ENCODE results near the gene FAM209A. TPM values are rescaled to one million over a fixed set of nuclear protein-coding genes. Genes with fewer than 3 reads are reported as not detected.
"Not testable (repeated sequence)": the region's sequence is repeated elsewhere in the genome, so short reads cannot be mapped to it uniquely, and the experiment has no call there.

The FAM209A gene
- total RNA-seq, 1 experiment from 2014 or later = 0.28 TPM

GRCh38 chr20:56527521-56527920 is 3.0 kb downstream of the FAM209A start:
- POLR2A ChIA-PET = no interaction called here
- Mint-ChIP-seq H3K36me3 (no peaks in the 10 kb centered on the region), H3K27me3 (ENCODE audit: low read depth) (no peaks in the 10 kb centered on the region), H3K4me1 (no peaks in the 10 kb centered on the region), H3K4me3 (no peak overlapping the region), H3K9me3 (0 out of 2 replicates have a peak, but pooled peaks cover 5% of the 10 kb centered on the region), H3K27ac (no peak overlapping the region)
- TF ChIP-seq ESRRA (CRISPR knock-in tag; IDR thresholded peaks at IDR 0.05; ENCODE audit: borderline replicate concordance) (no peak), ZNF219 (CRISPR knock-in tag; IDR thresholded peaks at IDR 0.05; ENCODE audit: borderline replicate concordance) (no peak), ZNF232 (CRISPR knock-in tag; IDR thresholded peaks at IDR 0.05) (no peak), ZNF532 (CRISPR knock-in tag; IDR thresholded peaks at IDR 0.05; ENCODE audit: borderline replicate concordance) (no peak), CDX4 (CRISPR knock-in tag; IDR thresholded peaks at IDR 0.05; ENCODE audit: borderline replicate concordance) (no peak), NFATC4 (CRISPR knock-in tag; IDR thresholded peaks at IDR 0.05) (no peak), STAT6 (CRISPR knock-in tag; conservative IDR thresholded peaks at IDR 0.05; ENCODE audit: low read depth) (no peak), IRF2 (CRISPR knock-in tag; IDR thresholded peaks at IDR 0.05; ENCODE audit: borderline replicate concordance, low read depth) (no peak), ATF3 (CRISPR knock-in tag; conservative IDR thresholded peaks at IDR 0.05) (no peak), TEAD1 (CRISPR knock-in tag; IDR thresholded peaks at IDR 0.05) (no peak), ZBTB21 (CRISPR knock-in tag; IDR thresholded peaks at IDR 0.05; ENCODE audit: borderline replicate concordance) (no peak), TEAD4 (CRISPR knock-in tag; IDR thresholded peaks at IDR 0.05) (no peak), ATF6 (CRISPR knock-in tag; IDR thresholded peaks at IDR 0.05) (no peak), CTCF (IDR thresholded peaks at IDR 0.05) (no peak), IRF1 (CRISPR knock-in tag; IDR thresholded peaks at IDR 0.05) (no peak), MXD4 (CRISPR knock-in tag; IDR thresholded peaks at IDR 0.05; ENCODE audit: borderline replicate concordance) (no peak), EMX1 (CRISPR knock-in tag; IDR thresholded peaks at IDR 0.05) (no peak)
- CTCF ChIA-PET = no interaction called here
- no peak for DNase-seq (ENCODE audit: low spot score)
- ATAC-seq = no peak

GRCh38 chr20:56532946-56533345 is 8.4 kb downstream of the FAM209A start, which contains the start of gene FAM209B:
TSS of gene FAM209B (plus strand) at chr20:56533246. CDS start at chr20:56533342, 96 bp downstream.
- CTCF ChIA-PET; DNase-seq (ENCODE audit: low spot score); H3K27ac Mint-ChIP-seq; H3K36me3 Mint-ChIP-seq; H3K4me1 Mint-ChIP-seq; H3K4me3 Mint-ChIP-seq; H3K27me3 Mint-ChIP-seq (ENCODE audit: low read depth); H3K9me3 Mint-ChIP-seq; ATAC-seq; POLR2A ChIA-PET: not testable (repeated sequence)
